SKM-1 treated with dmso at 0.1 percent for 144 hours (cell line): ENCODE measurements around the gene MAP1A.

ENCODE experiments used
- DNase-seq: peaks from one replicate; lab custom pipeline; 2025; ENCODE audit not compliant: unreplicated experiment; lab: John Stamatoyannopoulos, UW

MAP1A gene

GRCh38 chr15:43517354-43518196 is at the start of gene MAP1A:
TSS of gene MAP1A (plus strand) at chr15:43517608. CDS start at chr15:43521474, 3,866 bp downstream.
- DNase-seq, result no peak

GRCh38 chr15:43469867-43470266 is 47.5 kb upstream of the MAP1A start:
- DNase-seq, result no peak

- DNase-seq, result no peak
These were observed 45.4 kb upstream of the MAP1A start for GRCh38 chr15:43471975-43472374.

- no peak for DNase-seq
These were observed 43.5 kb upstream of the MAP1A start for GRCh38 chr15:43473885-43474284.

- DNase-seq, result no peak
These were observed 33.9 kb upstream of the MAP1A start for GRCh38 chr15:43483297-43484128.

GRCh38 chr15:43484455-43484854 is 33.0 kb upstream of the MAP1A start:
- no peak for DNase-seq

- DNase-seq, result no peak
These were observed 30.0 kb upstream of the MAP1A start for GRCh38 chr15:43487271-43487895.

GRCh38 chr15:43488790-43489189 is 28.6 kb upstream of the MAP1A start:
- DNase-seq, result no peak

GRCh38 chr15:43489191-43489590 is 28.2 kb upstream of the MAP1A start:
- DNase-seq, result no peak

- DNase-seq, result no peak
These were observed 25.1 kb upstream of the MAP1A start for GRCh38 chr15:43492266-43492665.

- DNase-seq, result peak; percentile 77
These were observed 24.5 kb upstream of the MAP1A start, which contains the start of gene TP53BP1 for GRCh38 chr15:43492673-43493601. TSS of gene TP53BP1 (minus strand) at chr15:43493156. CDS start at chr15:43493043, 113 bp downstream.

GRCh38 chr15:43493703-43494472 is 23.5 kb upstream of the MAP1A start:
- no peak for DNase-seq

GRCh38 chr15:43498990-43499389 is 18.4 kb upstream of the MAP1A start:
- no peak for DNase-seq

GRCh38 chr15:43499635-43500034 is 17.8 kb upstream of the MAP1A start:
- no peak for DNase-seq

- DNase-seq, result no peak
These were observed 11.7 kb upstream of the MAP1A start for GRCh38 chr15:43505738-43506137.

GRCh38 chr15:43508421-43508820 is 9.0 kb upstream of the MAP1A start:
- DNase-seq, result no peak

GRCh38 chr15:43508991-43509659 is 8.3 kb upstream of the MAP1A start:
- DNase-seq, result no peak

GRCh38 chr15:43509660-43510199 is 7.7 kb upstream of the MAP1A start:
- no peak for DNase-seq
